ENCODE measurements around the gene OR2B6.
"Not testable (repeated sequence)": the region's sequence is repeated elsewhere in the genome, so short reads cannot be mapped to it uniquely, and the experiment has no call there.

DNA sequence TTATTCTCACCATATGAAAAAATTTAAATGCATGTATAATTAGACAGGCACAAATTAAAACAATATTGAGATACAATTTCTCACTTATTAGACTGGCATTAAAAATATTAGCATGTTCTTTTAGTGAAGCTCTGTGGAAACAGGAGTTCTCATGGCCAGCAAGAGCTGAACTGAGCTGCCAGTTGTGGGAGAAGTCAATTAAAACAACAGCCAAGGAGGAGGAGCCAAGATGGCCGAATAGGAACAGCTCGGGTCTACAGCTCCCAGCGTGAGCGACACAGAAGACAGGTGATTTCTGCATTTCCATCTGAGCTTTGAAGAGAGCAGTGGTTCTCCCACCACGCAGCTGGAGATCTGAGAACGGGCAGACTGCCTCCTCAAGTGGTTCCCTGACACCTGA is 14.0 kb upstream of the OR2B6 start:
- not testable (repeated sequence) for TF ChIP-seq MYC (CRISPR knock-in tag; IDR thresholded peaks at IDR 0.05; ENCODE audit: borderline replicate concordance); BRD4 (CRISPR knock-in tag; IDR thresholded peaks at IDR 0.05)
- TF ChIP-seq, protein P1, sequence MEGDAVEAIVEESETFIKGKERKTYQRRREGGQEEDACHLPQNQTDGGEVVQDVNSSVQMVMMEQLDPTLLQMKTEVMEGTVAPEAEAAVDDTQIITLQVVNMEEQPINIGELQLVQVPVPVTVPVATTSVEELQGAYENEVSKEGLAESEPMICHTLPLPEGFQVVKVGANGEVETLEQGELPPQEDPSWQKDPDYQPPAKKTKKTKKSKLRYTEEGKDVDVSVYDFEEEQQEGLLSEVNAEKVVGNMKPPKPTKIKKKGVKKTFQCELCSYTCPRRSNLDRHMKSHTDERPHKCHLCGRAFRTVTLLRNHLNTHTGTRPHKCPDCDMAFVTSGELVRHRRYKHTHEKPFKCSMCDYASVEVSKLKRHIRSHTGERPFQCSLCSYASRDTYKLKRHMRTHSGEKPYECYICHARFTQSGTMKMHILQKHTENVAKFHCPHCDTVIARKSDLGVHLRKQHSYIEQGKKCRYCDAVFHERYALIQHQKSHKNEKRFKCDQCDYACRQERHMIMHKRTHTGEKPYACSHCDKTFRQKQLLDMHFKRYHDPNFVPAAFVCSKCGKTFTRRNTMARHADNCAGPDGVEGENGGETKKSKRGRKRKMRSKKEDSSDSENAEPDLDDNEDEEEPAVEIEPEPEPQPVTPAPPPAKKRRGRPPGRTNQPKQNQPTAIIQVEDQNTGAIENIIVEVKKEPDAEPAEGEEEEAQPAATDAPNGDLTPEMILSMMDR (CRISPR knock-in tag; IDR thresholded peaks at IDR 0.05): not testable (repeated sequence)
